Glomerular visceral epithelial cell (primary cell): ENCODE data around the gene CNR2.
"Not testable (repeated sequence)": the region's sequence is repeated elsewhere in the genome, so short reads cannot be mapped to it uniquely, and the experiment has no call there.

Experiments
- DNase-seq: peaks from one replicate; pipeline ENCODE4 v3.0.0-alpha.2; 2016; ENCODE audit errors: extremely low spot score

The CNR2 gene

DNA sequence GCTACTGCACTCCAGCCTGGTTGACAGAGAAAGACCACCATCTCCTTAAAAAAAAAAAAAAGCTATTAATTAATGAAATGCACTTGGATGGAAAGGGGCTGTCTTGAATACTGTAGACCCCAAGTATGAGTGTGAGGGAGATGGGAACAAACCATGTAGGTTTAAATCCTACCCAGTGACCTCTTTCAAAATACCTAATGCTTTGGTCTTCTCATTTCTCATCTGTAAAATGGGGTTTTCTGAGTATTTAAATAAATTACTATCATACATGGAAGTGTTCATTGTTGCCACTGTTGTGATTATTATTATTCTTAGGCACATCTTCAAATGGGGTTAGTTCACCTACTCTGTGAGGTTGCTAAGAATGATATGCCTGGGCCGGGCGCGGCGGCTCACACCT lies 27.9 kb downstream of the CNR2 start:
- DNase-seq = no peak

DNA sequence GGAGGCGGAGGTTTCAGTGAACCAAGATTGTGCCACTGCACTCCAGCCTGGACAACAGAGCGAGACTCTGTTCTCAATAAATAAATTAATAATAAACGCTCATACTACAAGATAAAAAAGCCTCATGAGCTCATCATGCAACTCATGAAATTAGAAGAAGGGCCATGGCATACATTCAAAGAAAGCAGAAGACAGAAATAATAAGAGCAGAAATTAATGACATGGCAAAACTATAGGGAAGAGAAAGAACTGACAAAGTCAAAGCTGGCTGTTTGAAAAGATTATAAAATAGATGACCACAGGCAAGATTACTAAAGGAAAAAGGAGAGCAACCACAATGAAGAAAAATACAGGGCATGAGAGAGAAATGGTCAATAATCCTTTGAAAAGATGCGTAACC lies 30.4 kb downstream of the CNR2 start:
- no peak for DNase-seq

DNA sequence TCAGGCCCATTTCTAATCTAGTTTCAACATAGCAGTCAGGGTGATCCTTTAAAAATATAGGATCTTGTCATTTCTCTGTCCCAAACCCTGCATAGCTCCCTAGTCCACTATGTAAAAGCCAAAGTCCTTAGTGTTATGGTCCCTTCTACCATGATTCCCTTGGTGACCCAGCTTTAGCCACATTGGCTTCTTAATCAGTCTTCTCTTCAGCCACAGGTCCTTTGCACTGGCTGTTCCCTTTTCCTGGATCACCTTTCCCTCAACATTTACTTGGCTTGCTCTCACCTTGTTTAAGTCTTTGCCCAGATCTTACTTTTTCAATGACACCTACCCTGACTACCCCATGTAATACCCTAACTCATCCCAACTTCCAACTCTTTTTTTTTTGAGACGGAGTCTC lies 33.4 kb downstream of the CNR2 start:
- DNase-seq = no peak

DNA sequence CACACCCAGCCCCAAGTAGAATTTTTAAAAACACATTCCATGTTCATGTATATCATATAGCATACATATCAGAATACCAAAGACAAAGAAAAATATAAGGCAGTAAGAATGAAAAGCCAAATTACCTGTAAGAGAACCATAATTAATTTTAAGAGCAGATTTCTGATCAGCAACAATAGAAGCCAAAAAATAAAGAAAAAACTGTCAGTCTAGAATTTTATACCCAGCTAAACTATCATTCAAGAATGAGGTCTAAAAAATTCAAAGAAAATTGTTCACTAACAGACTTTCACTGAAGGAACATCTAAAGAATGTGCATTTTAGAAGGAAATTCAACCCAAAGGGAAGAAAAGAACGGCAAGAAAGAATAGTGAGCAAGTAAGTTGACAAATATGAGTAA lies 34.5 kb downstream of the CNR2 start:
- no peak for DNase-seq

DNA sequence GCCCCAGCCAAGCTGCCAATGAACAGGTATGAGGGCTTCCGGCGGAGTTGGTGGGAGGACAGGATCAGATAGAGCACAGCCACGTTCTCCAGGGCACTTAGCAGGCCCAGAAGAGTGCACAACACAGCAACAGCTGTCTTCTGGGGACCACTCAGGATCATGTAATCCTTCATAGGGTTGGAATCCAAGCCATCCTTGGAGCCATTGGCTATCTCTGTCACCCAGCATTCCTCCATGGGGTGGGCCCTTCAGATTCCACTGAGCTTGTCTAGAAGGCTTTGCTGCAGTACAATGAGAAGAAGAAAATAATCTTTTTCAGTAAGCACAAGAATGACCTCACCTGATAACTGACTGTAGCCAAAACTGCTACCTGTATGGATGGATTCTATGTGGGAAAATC lies 37.8 kb downstream of the CNR2 start:
- no peak for DNase-seq

DNA sequence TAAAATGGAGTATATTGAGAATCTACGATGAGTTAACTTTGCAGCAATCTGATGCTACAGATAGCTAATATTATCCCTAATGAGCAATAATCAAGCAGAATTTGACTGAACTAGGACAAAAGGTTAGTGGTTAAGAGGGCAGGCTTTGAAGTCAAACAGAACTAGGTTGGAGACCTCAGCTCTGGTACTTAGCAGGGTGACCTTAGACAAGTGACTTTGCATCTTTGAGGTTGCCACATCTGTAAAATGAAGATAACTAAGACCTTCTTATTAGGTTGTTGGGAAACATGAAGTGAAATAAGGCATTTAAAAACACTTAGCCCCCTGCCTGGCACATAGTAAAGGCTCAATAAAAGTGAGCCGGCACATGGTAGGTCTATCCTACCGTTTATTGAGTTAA lies 40.7 kb downstream of the CNR2 start:
- no peak for DNase-seq

DNA sequence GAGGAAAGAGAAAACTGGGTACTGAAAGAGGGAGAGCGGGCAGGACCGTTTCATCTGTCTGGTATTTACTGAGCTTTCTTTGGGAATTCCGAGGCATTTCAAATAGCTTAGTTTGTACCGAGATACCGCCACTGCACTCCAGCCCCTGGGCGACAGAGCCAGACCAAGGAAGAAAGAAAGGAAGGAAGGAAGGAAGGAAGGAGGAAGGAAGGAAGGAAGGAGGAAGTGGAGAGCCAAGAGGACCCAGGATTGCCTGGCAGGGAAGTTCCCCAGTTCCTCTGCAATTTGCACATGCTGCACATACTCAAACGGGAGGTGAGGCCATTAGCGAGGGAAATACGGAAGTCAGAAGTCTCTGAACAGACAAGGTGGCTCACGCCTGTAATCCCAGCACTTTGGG lies 44.1 kb downstream of the CNR2 start:
- no peak for DNase-seq

DNA sequence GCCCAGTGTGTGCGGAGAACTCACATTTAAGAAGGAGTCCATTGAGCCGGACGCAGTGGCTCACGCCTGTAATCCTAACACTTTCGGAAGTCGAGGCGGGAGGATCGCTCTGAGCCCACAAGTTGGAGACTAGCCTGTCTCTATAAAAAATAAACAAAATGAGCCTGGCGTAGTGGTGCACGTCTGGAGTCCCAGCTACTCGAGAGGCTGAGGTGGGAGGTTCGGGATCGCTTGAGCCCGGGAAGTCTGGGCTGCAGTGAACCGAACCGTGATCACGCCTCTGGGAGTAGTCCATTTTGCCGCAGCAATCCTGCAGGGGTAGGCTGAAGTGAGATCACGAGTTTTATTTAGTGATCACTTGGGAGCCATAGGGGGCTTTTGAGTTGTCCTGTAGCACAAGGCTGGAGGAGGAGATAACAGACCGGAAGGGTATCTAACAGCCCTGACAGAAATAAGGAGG lies 44.6 kb downstream of the CNR2 start:
- no peak for DNase-seq

DNA sequence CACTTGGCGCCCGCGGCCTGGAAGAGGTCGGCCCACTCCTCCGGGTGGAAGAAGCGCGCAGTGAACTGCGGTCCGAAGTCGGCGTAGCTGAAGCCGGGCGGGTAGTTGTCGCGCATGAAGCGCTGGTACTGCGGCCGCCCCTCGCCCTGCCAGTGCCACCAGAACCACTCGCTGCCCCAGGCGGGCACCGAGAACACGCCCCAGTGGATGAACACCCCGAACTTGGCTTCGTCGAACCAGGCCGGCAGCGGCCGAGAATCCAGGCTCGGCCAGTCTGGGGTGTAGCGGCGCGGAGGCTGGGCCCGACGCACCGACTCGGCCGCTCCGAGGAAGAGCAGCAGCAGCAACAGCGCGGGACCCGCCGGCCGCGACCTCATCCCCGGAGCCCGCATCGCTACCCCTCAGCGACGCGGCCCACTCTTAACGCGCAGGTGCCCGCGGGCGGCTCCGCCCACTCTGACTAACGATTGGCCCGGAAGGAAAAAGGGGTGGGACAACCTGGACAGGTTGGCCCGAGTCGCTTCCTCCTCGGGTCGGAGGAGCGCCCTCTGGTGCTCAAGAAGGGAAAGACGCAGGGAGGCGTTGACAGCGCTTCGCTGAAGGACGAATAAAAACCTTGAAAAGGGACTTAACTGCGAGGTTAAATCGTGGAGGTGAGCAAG lies 45.1 kb downstream of the CNR2 start, which contains the start of gene FUCA1:
FUCA1 (minus strand) TSS at position 396 of the 662 bp plus-strand sequence; CDS start at position 392, 4 bp downstream.
- peak; percentile 95 for DNase-seq

DNA sequence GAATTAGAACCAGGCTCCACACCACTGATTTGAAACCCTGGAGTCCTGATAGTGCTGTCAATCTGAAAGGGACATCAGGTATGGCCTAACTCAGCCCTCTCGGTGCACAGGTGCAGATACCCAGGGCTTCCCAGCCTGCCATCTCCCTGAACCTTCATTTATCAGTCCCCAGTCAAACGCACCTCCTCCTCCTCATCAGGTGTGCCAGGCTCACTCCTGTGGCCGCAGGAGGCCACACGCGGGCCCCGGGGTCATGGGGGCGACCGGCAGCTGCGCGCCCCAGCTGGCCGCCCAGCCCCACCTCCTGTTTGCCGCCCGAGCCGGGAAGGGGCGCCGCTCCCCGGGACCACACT lies 45.6 kb downstream of the CNR2 start:
- no peak for DNase-seq

DNA sequence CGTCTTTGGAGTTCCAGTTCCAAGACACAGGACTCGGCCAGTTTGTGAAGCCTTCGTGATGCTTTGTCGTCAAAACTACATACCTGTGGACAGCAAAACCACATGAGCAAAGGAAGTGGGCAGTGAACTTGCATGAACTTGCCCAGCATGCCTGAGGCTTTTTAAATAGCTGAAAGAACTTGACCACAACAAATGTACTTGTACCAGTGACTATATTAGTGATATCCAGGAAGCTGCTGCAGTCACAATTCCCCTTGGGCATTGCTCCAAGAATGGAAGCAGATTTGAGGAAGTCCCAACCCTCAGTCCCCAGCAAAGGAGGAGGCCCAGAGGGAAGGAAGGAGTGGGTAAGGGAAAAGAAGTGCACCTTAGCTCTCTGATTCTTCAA lies 47.6 kb downstream of the CNR2 start:
- peak; percentile 96 for DNase-seq

DNA sequence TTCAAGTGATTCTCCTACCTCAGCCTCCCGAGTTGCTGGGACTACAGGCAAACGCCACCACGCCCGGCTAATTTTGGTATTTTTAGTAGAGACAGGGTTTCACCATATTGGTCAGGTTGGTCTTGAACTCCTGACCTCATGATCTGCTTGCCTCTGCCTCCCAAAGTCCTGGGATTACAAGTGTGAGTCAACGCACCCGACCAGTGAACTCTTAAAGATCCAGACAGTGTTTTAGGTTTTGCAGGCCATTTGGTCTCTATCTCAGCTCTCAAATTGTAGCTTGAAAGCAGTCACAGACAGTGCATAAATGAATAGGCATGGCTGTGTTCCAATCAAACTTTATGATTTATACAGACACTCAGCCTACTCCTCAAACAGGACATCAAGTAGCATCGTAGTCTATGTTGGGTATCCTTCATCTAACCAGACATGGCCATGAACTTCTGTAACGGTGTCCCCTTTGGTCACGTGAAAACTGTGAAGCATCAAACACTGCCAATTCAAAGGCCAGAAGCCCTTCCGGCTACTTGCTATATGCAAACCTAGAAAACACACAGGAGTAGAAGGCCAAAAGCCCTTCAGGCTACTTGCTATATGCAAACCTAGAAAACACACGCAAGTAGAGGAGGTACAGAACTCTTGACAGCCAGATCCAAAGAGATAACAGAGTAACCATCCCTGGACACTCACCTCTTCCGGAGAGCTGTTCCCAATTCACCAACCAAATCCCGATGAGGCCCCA lies 48.2 kb downstream of the CNR2 start:
- DNase-seq = peak; percentile 37

DNA sequence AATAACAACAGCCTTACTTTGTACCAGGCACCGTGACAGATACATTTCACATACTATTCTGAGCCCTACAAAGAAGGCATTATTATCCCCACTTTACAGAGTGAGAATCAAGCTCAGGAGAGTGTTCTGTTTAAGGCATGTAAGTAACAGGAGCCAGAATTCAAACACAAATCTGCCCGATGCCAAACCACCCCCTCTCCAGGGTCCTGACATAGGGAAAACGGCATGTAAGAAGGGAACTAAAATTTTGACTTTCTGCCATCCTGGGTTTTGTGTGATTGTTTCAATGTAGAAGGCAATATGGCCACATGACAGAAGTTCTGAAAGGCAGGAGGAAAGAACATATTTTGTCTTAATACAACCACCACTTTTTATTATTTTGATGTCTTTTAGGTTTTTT lies 50.5 kb downstream of the CNR2 start:
- DNase-seq = no peak

DNA sequence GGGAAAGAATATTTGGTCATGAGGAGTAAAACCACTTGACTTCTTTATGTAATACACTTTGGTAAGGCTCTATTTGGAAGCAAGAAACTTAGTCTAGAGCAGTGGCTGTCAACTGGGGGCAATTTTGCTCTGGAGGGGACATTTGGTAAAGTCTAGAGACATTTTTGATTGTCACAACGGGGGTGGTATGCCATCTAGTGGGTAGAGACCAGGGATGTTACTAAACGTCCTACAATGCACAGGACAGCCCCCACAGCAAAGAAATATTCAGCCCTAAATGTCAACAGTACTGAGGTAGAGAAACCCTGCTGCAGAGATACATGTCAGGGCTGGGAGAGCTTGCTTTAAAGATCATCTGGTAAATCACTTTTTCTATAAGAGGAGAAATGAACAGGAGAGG lies 58.6 kb downstream of the CNR2 start:
- no peak for DNase-seq

DNA sequence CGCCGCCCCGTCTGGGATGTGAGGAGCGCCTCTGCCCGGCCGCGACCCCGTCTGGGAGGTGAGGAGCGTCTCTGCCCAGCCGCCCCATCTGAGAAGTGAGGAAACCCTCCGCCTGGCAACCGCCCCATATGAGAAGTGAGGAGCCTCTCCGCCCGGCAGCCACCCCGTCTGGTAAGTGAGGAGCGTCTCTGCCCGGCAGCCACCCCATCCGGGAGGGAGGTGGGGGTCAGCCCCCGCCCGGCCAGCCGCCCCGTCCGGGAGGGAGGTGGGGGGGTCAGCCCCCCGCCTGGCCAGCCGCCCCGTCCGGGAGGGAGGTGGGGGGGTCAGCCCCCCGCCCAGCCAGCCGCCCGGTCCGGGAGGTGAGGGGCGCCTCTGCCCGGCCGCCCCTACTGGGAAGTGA lies 60.0 kb downstream of the CNR2 start:
- DNase-seq = not testable (repeated sequence)

DNA sequence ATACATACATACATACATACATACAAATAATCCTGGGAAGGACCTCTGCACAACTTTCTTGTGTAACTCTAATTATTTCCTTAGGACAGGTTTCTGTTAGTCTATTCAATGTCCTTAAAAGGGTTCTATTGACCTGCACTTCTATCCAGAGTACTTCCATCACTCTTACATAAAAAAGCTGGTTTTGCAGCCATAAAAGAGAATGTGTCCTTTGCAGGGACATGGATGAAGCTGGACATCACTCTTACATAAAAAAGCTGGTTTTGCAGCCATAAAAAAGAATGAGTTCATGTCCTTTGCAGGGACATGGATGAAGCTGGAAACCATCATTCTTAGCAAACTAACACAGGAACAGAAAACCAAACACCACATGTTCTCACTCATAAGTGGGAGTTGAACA lies 61.8 kb downstream of the CNR2 start:
- DNase-seq = not testable (repeated sequence)

DNA sequence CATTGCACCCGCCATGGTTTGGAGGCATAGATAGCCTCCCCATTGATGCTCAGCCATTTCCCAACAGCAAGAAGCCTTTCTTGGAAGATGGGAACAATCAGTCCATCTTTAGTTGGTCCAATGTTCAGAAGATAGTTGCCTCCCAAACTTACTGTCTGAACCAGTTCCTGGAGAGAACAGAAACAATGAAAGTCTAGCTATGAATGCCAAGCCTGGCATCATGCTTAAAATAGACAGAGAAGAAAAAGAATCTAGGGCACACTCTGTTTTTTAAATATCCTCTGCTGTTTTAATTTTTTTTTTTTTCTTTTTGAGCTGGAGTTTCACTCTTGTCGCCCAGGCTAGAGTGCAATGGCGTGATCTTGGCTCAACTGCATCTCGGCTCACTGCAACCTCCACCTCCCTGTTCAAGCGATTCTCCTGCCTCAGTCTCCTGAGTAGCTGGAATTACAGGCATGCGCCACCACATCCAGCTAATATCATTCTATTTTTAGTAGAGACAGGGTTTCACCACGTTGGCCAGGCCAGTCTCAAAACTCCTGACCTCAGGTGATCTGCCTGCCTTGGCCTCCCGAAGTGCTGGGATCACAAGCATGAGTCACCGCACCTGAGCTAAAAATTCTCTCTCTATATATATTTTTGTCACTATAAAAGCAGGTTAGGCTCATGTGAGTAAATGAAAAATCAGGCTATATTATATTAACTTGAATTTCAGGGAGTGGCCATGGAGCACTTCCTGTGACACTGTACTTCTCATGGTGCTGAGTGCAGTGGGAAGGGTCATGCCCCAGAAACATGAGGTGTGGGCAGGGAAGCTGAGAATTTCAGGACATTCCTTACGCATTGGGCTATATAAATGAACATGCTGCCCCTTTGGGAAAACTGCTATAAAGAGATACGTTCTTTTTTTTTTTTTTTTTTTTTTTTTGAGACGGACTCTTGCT lies 64.2 kb downstream of the CNR2 start:
- no peak for DNase-seq

DNA sequence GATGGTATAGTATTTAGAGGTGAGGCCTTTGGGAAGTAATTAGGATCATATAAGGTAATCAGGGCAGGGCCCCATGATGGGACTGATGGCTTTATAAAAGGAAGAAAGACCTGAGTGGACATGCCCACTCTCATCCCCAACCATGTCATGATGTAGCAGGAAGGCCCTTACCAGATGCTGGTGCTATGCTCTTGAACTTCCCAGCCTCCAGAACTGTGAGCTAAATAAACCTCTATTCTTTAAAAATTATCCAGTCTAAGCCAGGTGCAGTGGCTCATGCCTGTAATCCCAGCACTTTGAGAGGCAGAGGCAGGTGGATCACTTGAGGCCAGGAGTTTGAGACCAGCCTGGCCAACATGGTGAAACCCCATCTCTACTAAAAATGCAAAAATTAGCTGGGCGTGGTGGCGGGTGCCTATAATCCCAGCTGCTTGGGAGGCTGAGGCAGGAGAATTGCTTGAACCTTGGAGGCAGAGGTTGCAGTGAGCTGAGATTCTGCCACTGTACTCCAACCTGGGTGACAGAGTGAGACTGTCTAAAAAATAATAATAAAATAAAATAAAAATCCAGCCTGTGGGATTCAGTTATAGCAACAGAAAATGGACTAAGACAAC lies 65.6 kb downstream of the CNR2 start:
- not testable (repeated sequence) for DNase-seq

DNA sequence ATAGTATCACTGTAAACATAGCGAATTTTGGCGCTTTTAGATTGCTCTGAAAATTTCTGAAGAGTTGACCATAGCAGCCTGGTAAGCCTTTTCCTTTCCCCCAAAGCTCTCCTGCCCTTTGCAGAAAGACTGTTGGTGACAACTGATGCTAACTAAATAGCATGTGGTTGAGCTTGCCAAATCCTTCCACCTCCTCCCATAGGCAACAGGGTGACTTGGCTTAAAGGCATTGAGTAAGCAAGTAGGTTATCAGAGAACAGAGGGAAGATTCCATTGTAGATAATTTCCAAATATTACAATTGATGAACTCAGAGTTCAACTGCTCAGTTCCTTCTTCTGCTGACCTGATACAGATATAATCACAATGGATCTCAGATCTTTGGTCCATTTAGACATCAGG lies 68.0 kb downstream of the CNR2 start:
- DNase-seq = no peak

DNA sequence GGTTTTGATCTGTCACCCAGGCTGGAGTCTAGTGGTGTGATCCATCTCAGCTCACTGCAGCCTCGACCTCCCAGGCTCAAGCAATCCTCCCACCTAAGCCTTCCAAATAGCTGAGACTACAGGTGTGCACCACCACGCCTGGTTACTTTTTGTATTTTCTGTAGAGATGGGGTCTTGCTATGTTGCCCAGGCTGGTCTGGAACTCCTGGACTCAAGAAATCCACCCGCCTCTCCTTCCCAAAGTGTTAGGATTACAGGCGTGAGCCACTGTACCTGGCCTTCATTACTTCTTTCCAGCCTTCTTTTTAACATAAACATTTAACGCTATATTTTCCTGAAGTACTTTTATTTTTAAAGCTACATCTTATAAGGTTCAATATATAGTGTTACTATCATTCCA lies 69.5 kb downstream of the CNR2 start:
- no peak for DNase-seq

DNA sequence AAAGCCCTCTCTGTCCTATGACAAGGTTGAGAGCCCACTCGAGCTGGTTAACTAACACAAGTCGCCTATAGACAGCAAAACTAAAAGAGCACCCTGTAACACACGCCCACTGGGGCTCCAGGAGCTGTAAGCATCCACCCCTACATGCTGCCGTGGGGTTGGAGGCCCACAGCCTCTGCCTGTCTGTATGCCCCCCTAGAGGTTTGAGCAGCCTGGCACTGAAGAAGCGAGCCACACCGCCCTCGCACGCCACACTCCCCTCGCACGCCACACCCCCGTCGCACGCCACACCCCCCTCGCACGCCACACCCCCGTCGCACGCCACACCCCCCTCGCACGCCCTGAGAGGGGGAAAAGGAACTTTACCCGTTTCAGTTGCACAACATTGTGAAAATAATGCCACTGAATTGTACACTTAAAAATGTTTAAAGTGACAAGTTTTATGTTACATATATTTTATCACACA lies 74.7 kb downstream of the CNR2 start:
- DNase-seq = peak; percentile 56

DNA sequence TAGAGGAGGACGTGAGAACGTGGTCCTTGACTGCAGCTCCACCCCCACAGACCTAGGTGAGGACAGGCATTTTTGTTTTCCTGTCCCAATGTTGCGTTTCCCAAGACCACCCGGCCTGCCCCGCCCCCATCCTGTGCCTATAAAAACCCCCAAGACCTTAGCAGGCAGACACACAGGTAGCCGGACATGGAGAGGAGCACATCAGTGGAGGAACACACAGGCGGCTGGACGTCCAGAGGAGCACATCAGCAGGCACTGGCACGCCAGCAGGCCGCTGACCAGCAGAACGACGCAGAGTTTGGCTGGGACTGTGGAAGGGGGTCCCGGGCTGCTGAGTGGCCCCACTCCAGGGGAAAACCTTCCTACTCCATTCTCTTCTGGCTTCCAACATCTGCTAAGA lies 75.3 kb downstream of the CNR2 start:
- DNase-seq = no peak
